Neural progenitor cell (in vitro differentiated cells): ENCODE data around the gene KRT12.

ENCODE experiments used
- CTCF ChIP-seq: fragments of 200-600 bp; sonication (generic); IDR thresholded peaks from 2 replicates; pipeline ENCODE4 v1.5.1; 2017; ENCODE audit warnings: antibody characterized with exemption, mild to moderate bottlenecking
- EZH2 ChIP-seq: fragments of 200-600 bp; sonication (generic); IDR thresholded peaks from 2 replicates; pipeline ENCODE4 v1.6.1; 2017; ENCODE audit warnings: antibody characterized with exemption, mild to moderate bottlenecking, moderate library complexity
- EZH2phosphoT487 ChIP-seq: fragments of 200-600 bp; sonication (generic); IDR thresholded peaks from 2 replicates; pipeline ENCODE4 v1.6.1; 2017; ENCODE audit warnings: antibody characterized with exemption

GRCh38 chr17:40822132-40822812 is 44.8 kb downstream of the KRT12 start, which contains the start of gene KRT10:
- TF ChIP-seq CTCF = no peak
- TF ChIP-seq EZH2phosphoT487 = no peak
- no peak for TF ChIP-seq EZH2
